ENCODE results near the gene POPDC2.

Gene POPDC2

GRCh38 chr3:119652306-119653033 is 7.9 kb downstream of the POPDC2 start (continued):
- TF ChIP-seq PRDM4 (tag by site-specific recombination; IDR thresholded peaks at IDR 0.05) (no peak), ZSCAN5A (tag by site-specific recombination; IDR thresholded peaks at IDR 0.05) (no peak), ZNF248 (tag by site-specific recombination; IDR thresholded peaks at IDR 0.05) (no peak), ZNF121 (tag by site-specific recombination; IDR thresholded peaks at IDR 0.05) (no peak), ZNF677 (tag by site-specific recombination; IDR thresholded peaks at IDR 0.05) (no peak), ZBTB26 (tag by site-specific recombination; optimal IDR thresholded peaks at IDR 0.05) (no peak)

GRCh38 chr3:119649761-119650160 is 10.6 kb downstream of the POPDC2 start:
- Histone ChIP-seq H3K36me3 (ENCODE audit: control insufficient read depth in 2 of 2, insufficient read depth in 1 of 2, low read length in 2 of 2) (no peaks in the 10 kb centered on the region), H3K4me3 (ENCODE audit: low read depth, low read length) (no peak overlapping the region), H3K27ac (ENCODE audit: extremely low read depth, low read depth, low read length) (no peak overlapping the region), H3K4me1 (ENCODE audit: control insufficient read depth, insufficient read depth, low read length) (no peaks in the 10 kb centered on the region), H3K9me3 (ENCODE audit: control insufficient read depth, insufficient read depth, low read depth, low read length) (no peaks in the 10 kb centered on the region)
- CTCF ChIA-PET, result interaction anchor here (1.4 kb wide), 1 partner anchor 31 kb away, joined by 4 read pairs; no protein-coding TSS in a partner anchor
- POLR2A ChIA-PET, result no interaction called here
- TF ChIP-seq ZNF704 (tag by site-specific recombination; IDR thresholded peaks at IDR 0.05) (no peak), PRDM10 (tag by site-specific recombination; IDR thresholded peaks at IDR 0.05) (no peak), SP7 (tag by site-specific recombination; IDR thresholded peaks at IDR 0.05) (0 out of 2 replicates have a peak, but pooled peaks have one; percentile 18), ZBTB21 (tag by site-specific recombination; IDR thresholded peaks at IDR 0.05) (peak; percentile 84), ZNF18 (tag by site-specific recombination; IDR thresholded peaks at IDR 0.05) (no peak), ZNF837 (tag by site-specific recombination; IDR thresholded peaks at IDR 0.05) (no peak), ZFP69B (tag by site-specific recombination; IDR thresholded peaks at IDR 0.05) (0 out of 2 replicates have a peak, but pooled peaks have one; percentile 15), ZNF155 (tag by site-specific recombination; IDR thresholded peaks at IDR 0.05) (no peak), ZNF580 (tag by site-specific recombination; IDR thresholded peaks at IDR 0.05) (no peak), ZNF629 (tag by site-specific recombination; IDR thresholded peaks at IDR 0.05) (peak; percentile 88), ZNF624 (tag by site-specific recombination; IDR thresholded peaks at IDR 0.05) (no peak), ZNF692 (tag by site-specific recombination; IDR thresholded peaks at IDR 0.05) (peak; percentile 42; the same call in 1 of the 2 replicates), ZNF24 (tag by site-specific recombination; IDR thresholded peaks at IDR 0.05) (peak; percentile 55; the same call in 1 of the 2 replicates), ZNF366 (tag by site-specific recombination; conservative IDR thresholded peaks at IDR 0.05) (peak; percentile 65)
